ENCODE data around the gene HOXA5. TPM values are rescaled to one million over a fixed set of nuclear protein-coding genes. Genes with fewer than 3 reads are reported as not detected.
A peak's percentile ranks its signal among the peaks of the same experiment; 100 is the strongest.

The HOXA5 gene
- total RNA-seq, 1 donor from 2014 or later = 15.3 TPM

DNA sequence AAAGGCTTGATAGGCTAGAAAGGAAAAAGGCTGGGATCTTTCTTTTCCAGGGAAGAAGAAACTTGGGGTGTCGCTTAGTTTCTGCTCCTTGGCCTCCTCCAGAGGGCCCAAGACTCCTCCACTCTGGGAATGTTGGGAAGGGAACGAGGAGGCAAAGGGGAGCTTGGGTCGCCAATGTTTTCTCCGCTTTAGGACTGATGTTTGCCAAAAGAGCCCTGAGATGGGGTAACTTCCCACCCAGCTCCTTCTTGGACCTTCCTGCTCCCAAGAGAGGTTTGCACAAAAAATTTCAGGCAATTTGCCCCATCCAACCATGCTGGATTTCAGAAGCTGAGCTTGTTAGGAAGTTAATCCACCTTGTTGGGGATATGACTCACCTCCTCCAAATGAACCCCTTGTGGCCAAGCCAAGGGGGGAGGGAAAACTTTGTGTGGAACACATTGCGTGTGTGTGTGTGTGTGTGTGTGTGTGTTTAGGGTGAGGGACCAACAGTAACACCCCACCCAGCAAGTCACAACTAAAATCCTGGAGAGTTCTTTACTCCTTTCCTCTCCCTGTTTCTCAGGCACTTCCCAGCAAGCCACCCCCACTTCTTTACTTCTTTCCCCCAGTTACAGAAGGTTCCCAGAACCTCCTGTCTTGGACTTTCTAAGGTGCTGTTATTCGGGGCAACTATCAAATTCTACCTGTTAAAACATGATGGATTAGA lies 32.3 kb downstream of the HOXA5 start:
- DNase-seq (ENCODE audit: low spot score) = no peak

DNA sequence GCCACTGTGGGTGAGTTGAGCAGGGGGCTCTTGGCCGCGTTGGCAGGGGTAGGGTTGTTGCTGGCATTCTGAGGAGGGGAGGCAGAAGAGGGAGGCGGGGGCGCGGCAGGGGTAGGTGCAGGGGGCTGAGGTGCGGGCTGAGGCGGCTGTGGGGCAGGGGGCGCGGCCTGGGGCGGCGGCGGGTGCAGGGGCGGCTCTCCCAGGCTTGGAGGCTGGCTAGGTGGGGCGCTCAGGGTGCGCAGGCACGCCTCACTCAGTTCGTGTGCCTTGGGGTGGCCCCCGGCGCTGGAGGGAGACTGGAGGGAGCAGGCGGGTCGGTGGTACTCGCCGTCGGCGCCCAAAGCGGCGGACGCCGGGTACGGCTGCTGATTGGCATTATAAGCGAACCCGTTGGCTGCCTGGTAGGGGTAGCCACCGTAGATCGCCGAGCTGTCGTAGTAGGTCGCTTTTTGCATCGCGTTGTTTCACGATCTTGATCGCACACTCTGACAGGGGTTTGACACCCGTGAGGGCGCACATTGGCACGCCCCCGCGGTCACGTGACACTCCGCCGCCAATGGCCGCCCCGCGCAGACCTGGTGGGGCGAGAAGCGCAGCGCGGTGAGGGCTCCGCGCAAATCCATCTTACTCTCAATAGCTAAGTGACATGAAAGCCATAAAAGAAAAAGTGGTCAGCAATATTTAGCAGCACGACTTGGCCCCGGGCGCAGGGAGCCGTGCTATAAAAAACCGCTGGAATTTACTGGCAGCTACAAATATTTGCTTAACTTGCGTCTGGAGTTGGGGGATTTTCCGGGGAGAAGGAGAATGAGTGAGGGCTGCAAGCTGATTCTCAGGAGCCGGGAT lies 33.1 kb downstream of the HOXA5 start:
- peak; percentile 92 for DNase-seq (ENCODE audit: low spot score)

DNA sequence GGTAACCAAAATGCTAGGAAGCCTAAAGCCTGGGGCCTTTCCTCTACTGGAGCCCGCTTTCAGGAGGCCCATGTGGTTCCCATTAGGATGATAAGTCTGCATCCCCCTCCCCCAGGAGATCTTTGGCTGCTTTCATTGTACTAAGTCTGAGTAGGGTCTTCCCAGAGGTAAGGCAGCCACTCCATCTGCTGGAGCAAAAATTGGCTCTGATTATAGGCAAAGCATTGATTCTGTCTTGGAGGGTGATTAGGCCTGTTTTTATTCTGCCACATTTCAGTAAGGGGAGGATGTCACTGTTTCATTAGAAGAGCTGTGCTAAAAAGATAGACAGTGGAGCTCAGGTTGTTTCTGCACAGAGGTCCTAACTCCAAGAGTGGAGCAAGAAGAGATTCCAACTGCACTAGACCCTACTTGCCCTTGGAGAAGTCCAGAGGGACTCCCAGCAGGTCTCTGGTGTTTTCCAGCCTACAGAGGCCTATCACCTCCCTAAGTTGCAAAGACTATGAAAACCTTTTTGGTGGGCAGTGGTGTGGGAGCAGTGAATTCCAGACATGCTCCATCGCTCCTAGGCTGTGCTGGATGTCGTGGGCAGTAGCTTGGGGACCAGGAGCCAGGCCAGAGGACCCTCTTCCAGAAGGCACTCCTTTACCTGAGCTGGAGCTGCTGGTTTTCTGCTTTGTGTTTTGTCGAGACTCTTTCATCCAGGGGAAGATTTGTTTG lies 33.9 kb downstream of the HOXA5 start:
- DNase-seq (ENCODE audit: low spot score) = no peak

DNA sequence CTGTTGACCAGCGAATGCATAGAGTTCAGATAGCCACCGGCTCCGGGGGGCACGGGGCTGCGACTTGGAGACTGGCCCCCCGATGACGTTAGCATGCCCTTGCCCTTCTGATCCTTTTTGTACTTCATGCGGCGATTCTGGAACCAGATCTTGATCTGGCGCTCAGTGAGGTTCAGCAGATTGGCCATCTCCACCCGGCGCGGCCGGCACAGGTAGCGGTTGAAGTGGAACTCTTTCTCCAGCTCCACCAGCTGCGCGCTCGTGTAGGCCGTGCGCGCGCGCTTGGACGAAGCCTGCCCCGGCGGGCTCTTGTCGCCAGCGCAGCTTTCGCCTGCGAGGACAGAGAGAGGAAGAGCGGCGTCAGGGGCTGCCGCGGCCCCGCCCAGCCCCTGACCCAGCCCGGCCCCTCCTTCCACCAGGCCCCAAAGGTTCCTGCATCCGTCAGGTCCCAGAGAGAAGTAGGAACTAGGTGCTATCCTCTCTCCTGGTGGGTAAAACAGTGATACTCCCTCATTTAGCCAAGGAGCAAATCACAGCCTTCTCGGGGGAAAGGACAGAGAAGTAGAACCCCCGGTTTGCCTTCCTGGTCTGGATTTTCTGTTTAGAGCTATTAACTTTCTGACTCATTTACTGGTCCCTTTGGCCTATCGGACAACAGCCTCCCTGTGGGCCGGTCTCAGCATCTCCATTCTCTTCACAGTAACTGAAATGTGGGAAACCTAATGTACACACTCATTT lies 34.9 kb downstream of the HOXA5 start:
- DNase-seq (ENCODE audit: low spot score) = peak; percentile 90

DNA sequence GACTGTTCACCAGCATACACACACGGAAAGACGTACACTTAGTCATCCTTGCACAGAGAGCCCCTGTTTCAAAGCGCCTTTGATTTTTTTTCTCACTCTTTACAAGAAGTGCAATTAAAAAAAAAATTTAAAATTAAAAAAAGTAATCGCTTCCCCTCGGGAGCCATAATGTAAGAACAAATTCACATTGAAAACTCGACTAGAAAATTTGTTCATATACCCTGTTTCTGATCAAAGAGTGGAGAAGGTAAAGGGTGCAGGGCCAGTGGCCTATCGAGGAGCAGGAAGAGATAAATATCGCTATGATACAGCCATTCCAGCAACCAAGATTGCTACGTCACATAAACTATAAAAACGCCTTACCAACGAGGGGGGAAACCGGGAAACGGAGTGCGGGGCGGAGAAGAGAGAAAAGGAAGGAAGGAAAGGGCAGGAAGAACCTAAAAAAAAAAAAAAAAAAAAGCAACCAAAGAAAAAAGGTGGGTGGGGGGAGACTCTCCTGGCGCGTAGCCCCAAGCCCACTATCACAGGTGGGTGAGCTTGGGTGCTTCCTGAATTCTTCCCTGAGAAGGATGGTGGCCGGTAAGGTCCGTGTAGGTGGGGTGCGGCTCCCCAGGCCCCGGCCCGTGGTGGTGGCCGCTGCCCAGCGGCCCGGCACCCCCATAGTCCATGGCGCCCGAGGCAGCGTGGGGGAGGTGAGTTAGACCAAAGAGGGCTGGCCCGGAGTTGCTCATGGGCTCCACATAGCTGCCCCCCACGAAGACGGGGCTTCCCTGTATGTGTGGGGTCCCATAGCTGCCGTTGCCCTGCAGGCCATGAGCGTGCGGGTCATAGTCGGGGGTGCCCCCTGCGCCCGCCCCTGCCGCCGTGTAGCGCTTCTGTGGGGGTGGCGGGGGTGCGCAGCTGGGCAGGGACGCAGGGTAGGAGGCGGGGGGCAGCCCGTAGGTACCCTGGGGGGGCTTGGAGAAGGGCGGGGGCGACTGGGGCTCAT lies 35.8 kb downstream of the HOXA5 start:
- no peak for DNase-seq (ENCODE audit: low spot score)

DNA sequence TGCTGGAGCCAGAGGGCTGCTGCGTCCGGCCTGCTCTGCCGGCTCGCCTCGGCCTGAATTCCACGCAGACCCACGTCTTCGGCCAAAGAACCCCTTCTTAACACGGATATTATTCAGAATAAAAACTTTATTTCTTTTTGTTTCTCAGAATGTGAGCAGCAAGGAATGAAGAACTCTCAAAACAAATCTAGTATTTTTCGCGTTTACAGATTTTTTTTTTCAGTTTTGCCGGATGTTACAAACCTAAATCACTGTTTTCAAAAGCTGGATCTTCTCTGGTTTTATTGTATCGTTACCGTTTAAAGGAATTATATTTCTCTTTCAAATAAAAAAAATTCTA lies 36.6 kb downstream of the HOXA5 start:
- no peak for DNase-seq (ENCODE audit: low spot score)

DNA sequence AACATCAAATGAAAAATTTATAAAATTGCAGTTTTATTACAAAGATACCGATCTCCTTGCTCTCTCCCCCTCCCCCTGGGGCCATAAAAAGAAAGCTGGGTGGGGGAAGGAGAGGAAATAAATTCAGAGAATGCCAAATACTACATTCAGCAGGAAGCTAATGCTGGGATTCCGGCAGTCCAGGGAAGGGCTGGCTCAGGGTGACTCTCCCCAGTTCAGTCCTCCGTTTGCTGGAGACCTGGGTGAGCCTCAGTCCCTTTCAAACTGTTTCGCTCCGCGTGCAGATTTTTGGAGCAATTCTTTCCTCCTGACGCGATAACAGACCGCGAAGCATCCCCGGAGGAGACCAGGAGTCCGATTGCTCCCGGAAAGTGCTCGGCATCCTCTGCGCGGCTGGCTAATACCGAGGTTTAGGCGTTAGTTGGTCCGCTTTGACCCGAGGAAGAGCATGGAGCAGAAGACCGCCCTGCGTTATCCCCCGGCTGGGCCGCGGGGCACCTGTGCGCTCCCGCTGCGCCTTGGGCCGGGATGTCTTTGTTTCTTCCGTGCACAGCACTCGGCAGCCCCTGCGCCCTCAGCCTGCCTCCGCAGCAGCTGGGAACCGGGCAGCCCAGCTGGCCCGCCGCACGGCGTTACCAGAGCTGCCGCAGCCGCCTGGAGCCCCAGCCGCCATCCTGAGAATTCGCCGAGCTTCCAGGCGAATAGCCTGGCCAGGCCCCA lies 37.1 kb downstream of the HOXA5 start:
- no peak for DNase-seq (ENCODE audit: low spot score)

DNA sequence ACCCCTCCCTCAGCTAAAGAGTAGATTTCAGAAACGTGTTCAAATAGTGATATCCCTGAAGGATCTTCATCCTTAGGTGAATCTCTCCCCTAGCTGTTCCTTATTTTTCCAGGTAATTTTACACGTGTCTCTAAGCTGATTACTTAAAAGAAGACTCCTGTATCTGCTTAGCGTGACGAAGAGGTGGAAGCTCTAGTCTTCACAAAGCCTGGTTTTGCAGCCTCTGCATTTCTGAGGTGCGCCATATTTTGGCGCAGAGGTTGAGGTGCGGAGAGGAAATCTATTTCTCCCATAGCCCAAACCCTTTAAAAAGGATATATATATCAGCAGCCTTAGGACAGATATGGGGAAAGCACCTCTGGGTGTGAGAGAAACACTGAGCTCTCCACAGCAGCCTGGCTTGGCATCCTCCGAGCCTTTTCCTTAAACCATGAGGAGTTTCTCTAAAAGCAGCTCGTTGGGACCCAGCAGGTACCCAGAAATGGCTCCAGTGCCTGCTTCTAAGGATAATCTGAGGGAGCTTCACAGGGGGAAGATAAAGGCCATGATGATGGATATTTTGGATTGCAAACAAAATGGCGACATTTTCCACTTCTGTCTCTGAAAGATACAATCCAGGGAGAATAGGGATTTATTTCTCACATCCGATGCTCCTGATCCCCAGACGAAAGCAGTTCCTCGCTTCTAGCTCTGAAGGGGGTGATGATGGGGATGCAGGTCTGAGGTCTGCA lies 38.0 kb downstream of the HOXA5 start:
- no peak for DNase-seq (ENCODE audit: low spot score)

DNA sequence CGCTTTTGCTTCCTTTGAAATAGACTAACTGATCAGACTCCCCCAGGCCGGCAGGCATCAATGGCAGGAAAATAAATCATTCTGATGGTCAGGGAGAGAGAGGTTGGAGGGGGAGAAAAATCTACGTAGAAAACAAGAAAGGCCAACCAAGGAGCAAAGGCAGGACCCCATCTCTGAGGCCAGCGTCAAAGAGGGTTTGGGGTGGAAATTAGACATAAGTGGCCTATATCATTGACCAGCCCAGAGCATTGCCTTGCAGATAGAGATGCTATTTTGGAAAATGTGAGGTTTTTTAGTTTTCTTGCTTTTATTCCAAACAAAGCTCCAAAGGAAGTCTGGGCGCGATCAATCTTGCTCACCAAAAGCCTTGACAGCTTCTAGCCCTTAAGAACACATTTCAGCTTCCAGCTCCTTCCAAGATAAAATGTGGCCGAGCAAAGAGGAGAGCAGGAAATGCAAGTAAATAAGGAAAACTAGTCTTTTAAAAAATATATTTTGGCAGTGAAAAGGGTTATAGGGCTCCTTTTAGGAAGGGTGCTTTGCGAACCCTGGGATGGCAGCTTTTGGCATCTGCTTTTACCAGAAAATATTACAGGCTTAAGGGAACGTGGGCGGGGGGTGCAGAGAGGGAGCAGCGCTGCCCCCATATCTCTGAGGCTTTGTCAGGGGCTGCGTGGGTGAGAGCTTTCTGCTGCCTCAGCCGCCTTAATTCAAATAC lies 39.0 kb downstream of the HOXA5 start:
- no peak for DNase-seq (ENCODE audit: low spot score)

DNA sequence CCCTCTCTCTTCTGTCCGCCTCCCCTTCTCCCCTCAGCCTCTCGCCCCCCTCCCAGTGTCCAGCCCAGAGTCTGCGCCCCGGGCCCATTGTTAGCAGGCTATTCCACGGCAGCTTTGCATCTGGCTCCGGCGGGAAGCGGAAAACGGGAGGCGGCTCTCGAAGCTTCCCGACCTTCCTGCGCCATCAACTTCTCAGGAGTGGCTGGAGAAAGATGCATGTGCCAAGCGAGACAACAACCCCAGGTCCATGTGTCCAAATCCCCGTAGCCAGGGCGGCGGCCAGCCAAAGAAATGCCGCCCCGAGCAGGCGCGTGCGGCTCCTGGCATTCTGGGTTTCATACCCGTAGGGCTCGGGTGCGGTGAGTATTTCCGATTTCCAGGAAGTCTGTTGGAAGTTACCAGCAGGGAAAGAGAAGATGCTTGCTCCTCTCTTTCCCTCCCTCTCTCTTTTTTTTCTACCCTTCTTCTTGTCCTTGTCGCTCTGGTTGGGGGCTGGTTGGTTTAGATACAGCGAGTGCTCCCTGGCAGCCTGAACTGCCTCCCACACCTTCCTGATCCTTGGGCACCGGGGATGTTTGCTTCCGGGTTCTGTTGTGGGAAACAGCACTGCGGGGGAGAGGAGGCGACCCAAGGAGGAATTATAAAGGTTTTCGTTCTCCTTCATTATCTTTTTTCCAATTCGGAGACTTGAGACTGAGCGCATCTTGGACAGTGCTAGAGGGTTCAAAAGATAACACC lies 39.8 kb downstream of the HOXA5 start:
- no peak for DNase-seq (ENCODE audit: low spot score)

DNA sequence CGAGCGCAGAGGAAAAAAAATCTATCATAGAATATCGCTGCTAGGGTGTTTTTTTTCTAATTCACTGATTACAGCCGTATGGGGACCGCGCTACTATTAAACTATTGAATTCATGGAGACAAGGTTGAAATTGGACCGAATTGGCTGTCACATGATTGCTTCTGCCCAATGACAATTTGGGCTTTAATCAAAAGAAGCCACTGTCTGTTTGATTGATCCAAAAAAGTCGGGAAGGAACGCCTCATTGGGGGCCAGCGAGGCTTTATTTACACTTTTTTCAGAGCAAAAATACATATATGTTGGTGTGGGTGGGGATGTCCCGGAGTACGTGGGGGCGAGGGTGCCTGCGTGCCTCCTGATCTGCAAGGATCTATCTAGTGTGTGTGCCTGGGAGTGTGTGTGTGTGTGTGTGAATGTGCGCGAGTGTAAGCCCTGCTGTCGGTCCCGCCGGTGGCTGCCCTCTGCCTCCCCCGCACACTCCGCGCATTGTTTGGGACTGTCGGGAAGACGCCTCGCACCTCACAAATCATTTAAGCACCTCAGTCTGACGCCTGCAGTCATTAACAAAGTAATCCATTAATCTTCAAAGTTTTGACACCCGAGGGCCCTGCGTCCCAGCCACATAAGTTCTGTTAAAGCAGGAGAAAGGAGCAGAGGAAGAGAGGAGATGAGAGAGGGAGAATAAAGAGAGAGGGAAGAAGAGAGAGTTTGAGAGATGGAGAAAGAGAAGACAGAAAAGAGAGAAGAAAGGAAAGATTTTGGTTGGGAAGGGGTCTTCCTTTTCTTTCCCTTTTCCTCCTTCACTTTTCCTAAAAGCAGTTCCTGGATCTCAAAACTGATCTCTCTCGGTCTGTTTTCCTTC lies 40.7 kb downstream of the HOXA5 start, which contains the start of gene HOXA2:
TSS of gene HOXA2 (minus strand) at position 103 of the 862 bp plus-strand sequence. CDS start 183 bp downstream, outside the sequence.
- no peak for DNase-seq (ENCODE audit: low spot score)

DNA sequence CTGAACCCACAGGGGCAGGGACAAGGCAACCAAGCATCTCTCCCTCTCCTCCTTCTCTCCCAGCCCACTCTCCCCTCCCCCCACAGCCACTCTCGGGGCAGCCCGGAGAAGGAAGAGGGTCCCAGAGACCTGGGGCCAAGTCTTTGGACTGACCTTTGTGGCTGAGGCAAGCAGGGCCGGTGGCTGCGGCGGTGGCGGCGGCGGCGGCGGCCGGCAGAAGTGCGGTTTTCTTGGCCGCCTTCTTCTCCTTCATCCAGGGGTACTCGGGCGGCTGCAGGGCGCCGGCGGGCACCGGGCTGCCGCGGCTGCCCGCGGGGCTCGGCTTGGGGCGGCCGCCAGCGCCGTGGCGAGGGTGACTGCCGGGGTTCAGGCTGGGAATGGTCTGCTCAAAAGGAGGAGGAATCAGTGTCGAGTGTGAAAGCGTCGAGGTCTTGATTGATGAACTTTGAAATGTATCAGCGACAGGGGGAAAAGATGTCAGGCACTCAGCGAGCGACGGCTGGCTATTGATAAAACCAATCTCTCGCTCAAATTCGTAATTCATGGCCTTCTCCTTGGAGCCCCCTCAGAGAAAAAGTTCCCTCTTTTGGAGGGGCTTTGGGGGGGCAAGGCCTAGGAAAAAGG lies 41.4 kb downstream of the HOXA5 start:
- DNase-seq (ENCODE audit: low spot score) = no peak

DNA sequence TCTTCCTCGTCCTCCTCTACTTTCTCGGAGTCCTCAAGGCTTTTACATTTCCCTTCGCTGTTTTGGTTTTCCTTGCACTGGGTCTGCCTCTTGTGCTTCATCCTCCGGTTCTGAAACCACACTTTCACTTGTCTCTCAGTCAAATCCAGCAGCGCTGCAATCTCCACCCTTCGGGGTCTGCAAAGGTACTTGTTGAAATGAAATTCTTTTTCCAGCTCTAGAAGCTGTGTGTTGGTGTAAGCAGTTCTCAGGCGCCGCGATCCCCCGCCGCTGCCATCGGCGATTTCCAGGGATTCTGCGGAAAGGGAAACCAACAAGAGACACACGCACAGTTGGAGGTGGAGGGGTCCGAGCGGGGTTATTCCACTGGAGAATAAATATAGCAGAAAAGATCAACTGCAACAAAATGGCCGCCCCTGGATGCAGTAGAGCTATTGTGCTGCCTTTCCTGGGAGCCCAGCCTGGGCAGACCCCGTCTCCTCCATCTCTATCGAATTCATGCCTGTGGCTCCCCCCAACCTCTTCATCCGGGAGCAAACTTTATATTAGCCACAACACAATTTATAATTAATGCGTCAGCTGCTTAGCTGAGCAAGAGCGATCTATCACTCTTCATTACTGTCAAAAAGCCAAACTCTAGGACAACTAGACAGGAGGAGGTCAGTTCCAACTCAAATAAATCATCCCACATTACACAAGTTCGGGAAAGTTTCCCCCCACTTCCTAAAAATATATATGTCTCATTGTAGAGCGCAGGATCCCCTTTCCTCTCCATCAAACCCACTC lies 42.1 kb downstream of the HOXA5 start:
- DNase-seq (ENCODE audit: low spot score) = no peak

DNA sequence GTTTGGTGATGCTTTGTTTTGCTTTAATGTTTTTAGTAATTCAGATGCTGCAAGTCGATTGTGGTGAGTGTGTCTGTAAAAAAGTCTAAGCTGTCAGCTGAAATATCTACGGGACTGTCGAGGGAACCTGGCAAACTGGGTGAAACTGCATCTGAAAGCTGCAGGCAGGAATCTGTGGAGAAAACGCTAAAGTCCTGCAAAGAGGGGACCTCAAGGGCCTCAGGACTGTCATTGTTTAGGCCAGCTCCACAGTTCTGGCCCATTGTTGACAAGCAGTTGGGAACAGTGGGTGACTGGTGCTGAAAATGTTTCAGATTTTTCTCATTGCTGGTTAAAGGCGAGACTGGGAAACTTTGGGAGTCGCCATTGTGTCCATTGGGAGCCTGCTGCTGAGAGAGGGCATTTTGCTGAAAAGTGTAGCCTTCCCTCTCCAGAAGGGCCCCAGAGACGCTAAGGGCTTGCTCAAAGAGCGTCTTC lies 42.7 kb downstream of the HOXA5 start:
- DNase-seq (ENCODE audit: low spot score) = no peak

Data from mesenteric fat pad (tissue), 1 donor.